Measurements from ENCODE around the gene GBA2.
A peak's percentile ranks its signal among the peaks of the same experiment; 100 is the strongest.

GBA2 gene

GRCh38 chr9:35690614-35691333 lies 58.3 kb downstream of the GBA2 start:
- DNase-seq (ENCODE audit: low read depth), result peak; percentile 52

GRCh38 chr9:35690294-35690613 lies 58.8 kb downstream of the GBA2 start:
- DNase-seq (ENCODE audit: low read depth), result no peak

- DNase-seq (ENCODE audit: low read depth), result no peak
These were observed 59.3 kb downstream of the GBA2 start, which contains the start of gene TPM2 for GRCh38 chr9:35689542-35690293. TPM2 (minus strand) TSS chr9:35689925; CDS start chr9:35689817, 108 bp downstream.

- no peak for DNase-seq (ENCODE audit: low read depth)
These were observed 60.2 kb downstream of the GBA2 start for GRCh38 chr9:35688558-35689541.

- no peak for DNase-seq (ENCODE audit: low read depth)
These were observed 61.0 kb downstream of the GBA2 start for GRCh38 chr9:35687972-35688557.

DNA sequence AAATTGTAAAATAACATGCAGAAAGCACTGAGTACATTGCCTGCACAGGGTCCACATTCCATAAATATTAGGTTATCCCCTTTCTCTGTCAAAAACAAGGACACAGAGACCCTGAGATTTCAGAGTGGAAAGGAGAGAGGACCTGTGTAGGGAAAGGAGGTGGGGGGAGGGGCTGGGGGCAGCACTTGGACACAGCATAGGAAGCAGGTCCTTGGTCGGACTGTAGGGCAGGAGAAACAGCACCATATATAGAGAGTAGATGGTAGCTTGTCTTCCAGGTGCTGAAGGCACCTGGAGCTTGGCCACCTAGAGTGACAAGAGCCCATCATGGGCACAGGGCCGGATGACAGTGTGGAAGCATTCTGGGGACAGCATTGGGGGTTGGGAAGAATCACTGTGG lies 61.7 kb downstream of the GBA2 start:
- no peak for DNase-seq (ENCODE audit: low read depth)
